Measurements from ENCODE around the gene TANGO2. TPM values are rescaled to one million over a fixed set of nuclear protein-coding genes. Genes with fewer than 3 reads are reported as not detected.

The TANGO2 gene
- total and polyA plus RNA-seq, 2 of the 8 experiments (the other 6 are each of a cell fraction or from before 2014, with no cell fraction given), result 10.1 to 18.4 TPM

DNA sequence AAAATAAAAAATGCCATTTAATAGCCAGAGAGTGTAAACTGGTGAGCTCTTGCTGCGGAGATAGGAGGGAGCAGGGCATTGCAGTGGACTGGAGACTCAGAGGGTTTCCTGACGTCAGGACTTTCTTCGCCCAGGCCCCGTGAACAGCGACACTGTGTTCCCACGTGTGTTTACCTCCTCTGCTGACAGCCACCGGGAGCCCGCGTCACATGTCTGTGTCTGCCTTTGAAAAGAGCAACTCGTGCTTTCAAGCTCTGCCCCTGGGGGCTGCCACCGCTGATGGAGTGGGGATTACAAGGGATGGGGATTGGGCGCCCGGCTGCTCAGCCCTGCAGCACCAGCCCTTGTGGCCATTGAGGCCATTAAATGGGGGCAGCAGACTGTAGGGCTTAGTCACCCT, 3.3 kb downstream of the TANGO2 start:
- POLR2A ChIA-PET (ENCODE audit: partially characterized antibody), result interaction anchor here (1.2 kb wide), 1 partner anchor 58 kb away, joined by 3 read pairs; no protein-coding TSS in a partner anchor
- no peaks in the 10 kb centered on the region for H3K36me3 ChIP-seq (ENCODE audit: control insufficient read depth in 2 of 4, insufficient read depth in 4 of 4, low read length in 3 of 4)
- no peak overlapping the region for H4K5ac ChIP-seq (ENCODE audit: insufficient read length, low read depth, low read length)
- no peak overlapping the region for H3K23ac ChIP-seq (ENCODE audit: insufficient read length)
- TF ChIP-seq, protein P1, sequence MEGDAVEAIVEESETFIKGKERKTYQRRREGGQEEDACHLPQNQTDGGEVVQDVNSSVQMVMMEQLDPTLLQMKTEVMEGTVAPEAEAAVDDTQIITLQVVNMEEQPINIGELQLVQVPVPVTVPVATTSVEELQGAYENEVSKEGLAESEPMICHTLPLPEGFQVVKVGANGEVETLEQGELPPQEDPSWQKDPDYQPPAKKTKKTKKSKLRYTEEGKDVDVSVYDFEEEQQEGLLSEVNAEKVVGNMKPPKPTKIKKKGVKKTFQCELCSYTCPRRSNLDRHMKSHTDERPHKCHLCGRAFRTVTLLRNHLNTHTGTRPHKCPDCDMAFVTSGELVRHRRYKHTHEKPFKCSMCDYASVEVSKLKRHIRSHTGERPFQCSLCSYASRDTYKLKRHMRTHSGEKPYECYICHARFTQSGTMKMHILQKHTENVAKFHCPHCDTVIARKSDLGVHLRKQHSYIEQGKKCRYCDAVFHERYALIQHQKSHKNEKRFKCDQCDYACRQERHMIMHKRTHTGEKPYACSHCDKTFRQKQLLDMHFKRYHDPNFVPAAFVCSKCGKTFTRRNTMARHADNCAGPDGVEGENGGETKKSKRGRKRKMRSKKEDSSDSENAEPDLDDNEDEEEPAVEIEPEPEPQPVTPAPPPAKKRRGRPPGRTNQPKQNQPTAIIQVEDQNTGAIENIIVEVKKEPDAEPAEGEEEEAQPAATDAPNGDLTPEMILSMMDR (IDR thresholded peaks at IDR 0.05; ENCODE audit: control extremely low read depth in 1 of 3, insufficient read depth in 1 of 3, low read depth in 1 of 3, low read length in 3 of 3), result no peak
- TF ChIP-seq POLR2A (IDR thresholded peaks at IDR 0.05; ENCODE audit: control extremely low read depth in 1 of 2, low read depth in 2 of 2, low read length in 2 of 2), result no peak
- TF ChIP-seq GTF2F1 (IDR thresholded peaks at IDR 0.05; ENCODE audit: borderline replicate concordance, low read depth, low read length), result no peak
- no peak for TF ChIP-seq EGR1 (IDR thresholded peaks at IDR 0.05; ENCODE audit: borderline replicate concordance, low read depth, low read length)
- no peak overlapping the region for H3K4me2 ChIP-seq (ENCODE audit: insufficient read depth in 1 of 2, low read depth in 2 of 2, low read length in 2 of 2)
- peaks cover 5 to 10% (median 8%) of the 10 kb centered on the region in 4 experiments; a peak in 6 of 7 replicates for H3K27me3 ChIP-seq (replicated peaks in 1 of 4; ENCODE audit: control insufficient read depth in 3 of 4, extremely low read depth in 1 of 4, insufficient read depth in 3 of 4, low read length in 3 of 4)
- H3K4me1 ChIP-seq (replicated peaks in 1 of 4; ENCODE audit: control insufficient read depth in 3 of 4, insufficient read depth in 4 of 4, low read length in 3 of 4), result peaks cover 0 to 10% (median 7%) of the 10 kb centered on the region in 4 experiments; a peak in 6 of 7 replicates
- FAIRE-seq (no peak), DNase-seq (ENCODE audit: low read depth in 1 of 2, low spot score in 2 of 2) (no peak)
- H4K8ac ChIP-seq (ENCODE audit: extremely low read depth, insufficient read depth, low read length), result no peak overlapping the region
- H2AK5ac ChIP-seq (ENCODE audit: low read depth, low read length), result no peak overlapping the region; the same call in 1 of the 2 replicates
- no peak overlapping the region for H3K14ac ChIP-seq (ENCODE audit: insufficient read length)
- H2BK5ac ChIP-seq (ENCODE audit: low read depth, low read length), result no peak overlapping the region
- CTCF ChIA-PET (ENCODE audit: partially characterized antibody), result interaction anchor here (0.6 to 8.6 kb wide), 4 partner anchors 11 to 54 kb away, joined by 3 to 54 read pairs (median 4); no protein-coding TSS in a partner anchor
- H2BK15ac ChIP-seq (ENCODE audit: low read length), result no peak overlapping the region
- peaks cover 10 to 17% of the 10 kb centered on the region in 2 experiments for H4K20me1 ChIP-seq (replicated peaks in 1 of 2; ENCODE audit: control insufficient read depth in 1 of 2, insufficient read depth in 2 of 2, low read length in 2 of 2)
- H2BK12ac ChIP-seq (ENCODE audit: low read depth, low read length), result no peak overlapping the region
- peaks cover 8% of the 10 kb centered on the region for H3K23me2 ChIP-seq (ENCODE audit: low read depth, low read length)
- H2AFZ ChIP-seq (ENCODE audit: low read length), result no peak overlapping the region
- H3K27ac ChIP-seq (ENCODE audit: low read depth, low read length), result no peak overlapping the region
- no peak overlapping the region for H4K91ac ChIP-seq (replicated peaks; ENCODE audit: insufficient read length, low read length)
- no peak overlapping the region for H3K18ac ChIP-seq (ENCODE audit: extremely low read depth, low read length)
- no peak overlapping the region for H3K9ac ChIP-seq (replicated peaks in 1 of 4; ENCODE audit: extremely low read depth in 1 of 4, low read depth in 3 of 4, low read length in 3 of 4)
- H3K9me3 ChIP-seq (ENCODE audit: insufficient read depth in 2 of 2, low read depth in 1 of 2, low read length in 1 of 2), result no peaks in the 10 kb centered on the region
- H3K79me2 ChIP-seq (ENCODE audit: control insufficient read depth in 1 of 2, insufficient read depth in 2 of 2, low read length in 2 of 2), result no peaks in the 10 kb centered on the region
- H2BK120ac ChIP-seq (replicated peaks; ENCODE audit: low read depth, low read length), result no peak overlapping the region
- no peak overlapping the region for H2BK20ac ChIP-seq (ENCODE audit: low read length)
- H3K4ac ChIP-seq (replicated peaks; ENCODE audit: insufficient read length, low read depth, low read length), result no peak overlapping the region
- H3K79me1 ChIP-seq (ENCODE audit: low read depth, low read length), result peaks cover 4% of the 10 kb centered on the region; the same call in 1 of the 2 replicates
- H3K4me3 ChIP-seq (ENCODE audit: extremely low read depth in 1 of 4, insufficient read depth in 2 of 4, low read depth in 3 of 4, low read length in 4 of 4), result no peak overlapping the region
- 83% methylated on average over 13 of the region's 13 CpGs; no CpG with 5 or more reads in 1 of the 2 experiments for WGBS, 2 experiments (ENCODE audit: extremely low coverage in 1 of 2, insufficient coverage in 1 of 2, insufficient read length in 1 of 2, insufficient replicate concordance in 2 of 2, low coverage in 1 of 2, low lambda C conversion rate in 2 of 2, missing lambda C conversion rate in 1 of 2)
- no peak overlapping the region for H3K56ac ChIP-seq (replicated peaks; ENCODE audit: insufficient read length, low read depth, low read length)

All from H1 (cell line).